ENCODE measurements around the gene CTBS. TPM values are rescaled to one million over a fixed set of nuclear protein-coding genes. Genes with fewer than 3 reads are reported as not detected.
A peak's percentile ranks its signal among the peaks of the same experiment; 100 is the strongest.
"Not testable (repeated sequence)": the region's sequence is repeated elsewhere in the genome, so short reads cannot be mapped to it uniquely, and the experiment has no call there.

CTBS gene
- total RNA-seq, 1 donor from 2014 or later = 14.5 TPM

GRCh38 chr1:84598418-84598817 is 24.2 kb upstream of the CTBS start:
- peak overlapping the region; percentile 87 to 91 for H3K27ac ChIP-seq
- no peaks in the 10 kb centered on the region for H3K36me3 ChIP-seq
- TF ChIP-seq CTCF (IDR thresholded peaks at IDR 0.05) = no peak
- intact Hi-C loops (cut with DNase I) = no loop called here
- no peak for DNase-seq (ENCODE audit: low spot score in 2 of 2)
- H3K27me3 ChIP-seq = no peaks in the 10 kb centered on the region
- peaks cover 9 to 17% of the 10 kb centered on the region in 2 donors for H3K4me1 ChIP-seq
- H3K4me3 ChIP-seq = no peak overlapping the region
- peaks cover 0 to 7% of the 10 kb centered on the region in 2 donors for H3K9me3 ChIP-seq

- TF ChIP-seq CTCF (IDR thresholded peaks at IDR 0.05) = no peak
- Histone ChIP-seq H3K9me3 (peaks cover 0 to 10% of the 10 kb centered on the region in 2 donors), H3K4me1 (peaks cover 9 to 13% of the 10 kb centered on the region in 2 donors), H3K27me3 (no peaks in the 10 kb centered on the region), H3K4me3 (no peak overlapping the region), H3K36me3 (no peaks in the 10 kb centered on the region), H3K27ac (peak overlapping the region; percentile 87 to 91)
- intact Hi-C loops (cut with DNase I) = no loop called here
- no peak for DNase-seq (ENCODE audit: low spot score in 2 of 2)
Measured at GRCh38 chr1:84597011-84597410, 22.8 kb upstream of the CTBS start.

- Histone ChIP-seq H3K9me3 (peaks cover 0 to 10% of the 10 kb centered on the region in 2 donors), H3K4me1 (peaks cover 9 to 12% of the 10 kb centered on the region in 2 donors)
- H3K27ac ChIP-seq; H3K27me3 ChIP-seq; H3K36me3 ChIP-seq; intact Hi-C loops (cut with DNase I); DNase-seq (ENCODE audit: low spot score in 2 of 2); H3K4me3 ChIP-seq: not testable (repeated sequence)
Measured at GRCh38 chr1:84594959-84595358, 20.7 kb upstream of the CTBS start.

- intact Hi-C loops (cut with DNase I) = no loop called here
- no peak for TF ChIP-seq CTCF (IDR thresholded peaks at IDR 0.05)
- no peak overlapping the region for H3K4me3 ChIP-seq
- no peak overlapping the region for H3K27ac ChIP-seq
- no peaks in the 10 kb centered on the region for H3K27me3 ChIP-seq
- H3K36me3 ChIP-seq = no peaks in the 10 kb centered on the region
- H3K9me3 ChIP-seq = no peaks in the 10 kb centered on the region
- H3K4me1 ChIP-seq = no peaks in the 10 kb centered on the region
- DNase-seq (ENCODE audit: low spot score in 2 of 2) = no peak
Measured at GRCh38 chr1:84587099-84587498, 12.9 kb upstream of the CTBS start.

- intact Hi-C loops (cut with DNase I) = no loop called here
- H3K4me3 ChIP-seq = no peak overlapping the region
- TF ChIP-seq CTCF (IDR thresholded peaks at IDR 0.05) = no peak
- H3K36me3 ChIP-seq = no peaks in the 10 kb centered on the region
- no peak overlapping the region for H3K27ac ChIP-seq
- no peaks in the 10 kb centered on the region for H3K9me3 ChIP-seq
- H3K4me1 ChIP-seq = no peaks in the 10 kb centered on the region
- DNase-seq (ENCODE audit: low spot score in 2 of 2) = no peak
- H3K27me3 ChIP-seq = no peaks in the 10 kb centered on the region
Measured at GRCh38 chr1:84585803-84586202, 11.6 kb upstream of the CTBS start.

- Histone ChIP-seq H3K4me1 (no peaks in the 10 kb centered on the region), H3K36me3 (no peaks in the 10 kb centered on the region), H3K27me3 (no peaks in the 10 kb centered on the region), H3K27ac (no peak overlapping the region), H3K9me3 (no peaks in the 10 kb centered on the region), H3K4me3 (no peak overlapping the region)
- intact Hi-C loops (cut with DNase I) = no loop called here
- no peak for DNase-seq (ENCODE audit: low spot score in 2 of 2)
- TF ChIP-seq CTCF (IDR thresholded peaks at IDR 0.05) = no peak
Measured at GRCh38 chr1:84584126-84584525, 9.9 kb upstream of the CTBS start.

All from ascending aorta (tissue), 2 donors.